Astrocyte of the cerebellum (primary cell): ENCODE results near the gene SUCNR1.
"Not testable (repeated sequence)": the region's sequence is repeated elsewhere in the genome, so short reads cannot be mapped to it uniquely, and the experiment has no call there.

Experiments used
- DNase-seq: peaks from one replicate; pipeline ENCODE4 v3.0.0-alpha.2; 2011; ENCODE audit warnings: low read depth
- H3K4me3 ChIP-seq: 2 replicates; pipeline ENCODE4 v1.5.1; 2011; ENCODE audit warnings: mild to moderate bottlenecking, low read depth, low read length, moderate library complexity
- in situ Hi-C: cut with HindIII; loops from 2 replicates; pipeline ENCODE4 v1.10.0; 2017; ENCODE audit warnings: low sequenced_read_pairs
- TF ChIP-seq, protein P1 (sequence below): IDR thresholded peaks from 2 replicates; pipeline ENCODE4 v1.5.1; 2012; ENCODE audit warnings: low read length, low read depth, moderate library complexity, mild to moderate bottlenecking; ENCODE audit errors: missing control alignments

The SUCNR1 gene

DNA sequence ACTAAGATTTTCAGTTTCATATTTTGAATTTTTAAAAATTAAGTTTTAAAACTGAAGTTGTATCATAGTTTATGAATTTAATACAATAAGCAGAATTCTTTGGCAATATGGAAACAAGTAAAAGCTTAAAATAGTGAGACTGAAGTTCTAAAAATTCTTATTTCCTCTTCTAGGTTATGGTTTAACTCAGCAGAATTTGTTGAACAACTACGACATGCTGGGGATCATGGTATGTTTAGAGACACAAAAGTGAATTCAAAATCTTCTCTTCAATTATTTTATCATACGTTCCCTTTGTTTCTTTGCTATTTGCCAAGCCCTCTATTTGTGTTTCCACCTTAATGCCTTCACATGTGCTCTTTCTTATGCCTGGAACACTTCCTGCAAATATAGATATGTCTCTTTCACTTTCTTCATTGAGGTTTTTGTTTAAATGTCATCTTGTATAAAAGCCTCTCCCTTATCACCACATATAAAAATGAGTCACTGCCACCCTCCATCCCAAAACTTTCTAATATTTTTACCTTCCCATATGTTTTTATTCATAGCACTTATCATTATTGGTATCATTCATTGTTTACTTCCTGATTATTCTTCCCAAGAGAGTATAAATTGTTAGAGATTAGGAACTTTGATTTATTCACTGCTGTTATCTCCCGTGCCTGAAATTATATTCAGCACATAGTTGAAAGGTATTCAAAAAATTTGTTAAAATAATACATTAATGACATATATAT is 6.4 kb downstream of the SUCNR1 start:
- in situ Hi-C loops, result no loop called here
- TF ChIP-seq, protein P1, sequence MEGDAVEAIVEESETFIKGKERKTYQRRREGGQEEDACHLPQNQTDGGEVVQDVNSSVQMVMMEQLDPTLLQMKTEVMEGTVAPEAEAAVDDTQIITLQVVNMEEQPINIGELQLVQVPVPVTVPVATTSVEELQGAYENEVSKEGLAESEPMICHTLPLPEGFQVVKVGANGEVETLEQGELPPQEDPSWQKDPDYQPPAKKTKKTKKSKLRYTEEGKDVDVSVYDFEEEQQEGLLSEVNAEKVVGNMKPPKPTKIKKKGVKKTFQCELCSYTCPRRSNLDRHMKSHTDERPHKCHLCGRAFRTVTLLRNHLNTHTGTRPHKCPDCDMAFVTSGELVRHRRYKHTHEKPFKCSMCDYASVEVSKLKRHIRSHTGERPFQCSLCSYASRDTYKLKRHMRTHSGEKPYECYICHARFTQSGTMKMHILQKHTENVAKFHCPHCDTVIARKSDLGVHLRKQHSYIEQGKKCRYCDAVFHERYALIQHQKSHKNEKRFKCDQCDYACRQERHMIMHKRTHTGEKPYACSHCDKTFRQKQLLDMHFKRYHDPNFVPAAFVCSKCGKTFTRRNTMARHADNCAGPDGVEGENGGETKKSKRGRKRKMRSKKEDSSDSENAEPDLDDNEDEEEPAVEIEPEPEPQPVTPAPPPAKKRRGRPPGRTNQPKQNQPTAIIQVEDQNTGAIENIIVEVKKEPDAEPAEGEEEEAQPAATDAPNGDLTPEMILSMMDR, result no peak
- H3K4me3 ChIP-seq, result no peak overlapping the region
- no peak for DNase-seq

- in situ Hi-C loops, result no loop called here
- DNase-seq, result no peak
- TF ChIP-seq, protein P1, result no peak
Measured at GRCh38 chr3:151880416-151880690, 6.9 kb downstream of the SUCNR1 start.

GRCh38 chr3:151881137-151881536 is 7.7 kb downstream of the SUCNR1 start:
- DNase-seq, result no peak
- no peak overlapping the region for H3K4me3 ChIP-seq
- in situ Hi-C loops, result no loop called here
- TF ChIP-seq, protein P1, result no peak

More at GRCh38 chr3:151880416-151880690, 6.9 kb downstream of the SUCNR1 start:
- H3K4me3 ChIP-seq, result no peak overlapping the region

DNA sequence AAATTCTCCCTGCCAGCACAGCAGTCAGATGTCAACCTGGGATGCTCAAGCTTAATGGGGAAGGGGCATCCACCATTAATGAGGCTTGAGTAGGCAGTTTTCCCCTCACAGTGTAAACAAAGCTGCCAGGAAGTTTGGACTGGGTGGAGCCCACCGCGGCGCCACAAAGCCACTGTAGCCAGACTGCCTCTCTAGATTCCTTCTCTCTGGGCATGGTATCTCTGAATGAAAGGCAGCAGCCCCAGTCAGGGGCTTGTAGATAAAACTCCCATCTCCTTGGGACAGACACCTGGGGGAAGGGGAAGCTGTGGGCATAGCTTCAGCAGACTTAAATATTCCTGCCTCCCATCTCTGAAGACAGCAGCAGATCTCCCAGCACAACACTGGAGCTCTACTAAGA is 12.0 kb downstream of the SUCNR1 start:
- in situ Hi-C loops, result not testable (repeated sequence)

GRCh38 chr3:151887450-151888211 is 14.2 kb downstream of the SUCNR1 start:
- in situ Hi-C loops, H3K4me3 ChIP-seq, DNase-seq: not testable (repeated sequence)

More for the DNA sequence above, 12.0 kb downstream of the SUCNR1 start:
- H3K4me3 ChIP-seq, DNase-seq: not testable (repeated sequence)

- no peak overlapping the region for H3K4me3 ChIP-seq
- in situ Hi-C loops, result no loop called here
- no peak for DNase-seq
- TF ChIP-seq, protein P1, result no peak
Measured at GRCh38 chr3:151890721-151891141, 17.3 kb downstream of the SUCNR1 start.

DNA sequence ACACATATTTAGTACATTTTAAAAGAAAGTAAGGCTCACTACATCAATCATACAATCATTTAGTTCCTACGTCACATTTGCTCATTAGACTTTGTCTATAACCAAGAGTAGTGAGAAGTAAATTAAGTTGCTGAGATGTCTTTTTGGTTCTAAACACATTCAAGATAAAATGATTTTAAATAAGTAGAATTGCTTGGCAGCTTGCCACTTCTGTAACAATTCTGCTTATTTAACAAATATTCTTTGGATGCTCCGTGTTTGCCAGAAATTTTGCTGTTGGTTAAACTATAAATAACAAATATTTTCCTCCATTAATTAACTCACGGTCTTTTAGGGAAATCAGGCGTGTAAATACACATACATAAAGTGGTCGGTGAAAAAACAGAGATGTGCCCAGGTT is 18.3 kb downstream of the SUCNR1 start:
- in situ Hi-C loops, result no loop called here
- H3K4me3 ChIP-seq, result no peak overlapping the region
- TF ChIP-seq, protein P1, result no peak
- DNase-seq, result no peak
